C4-2B (cell line): ENCODE data around the gene PDGFC.

Experiments used
- CTCF ChIP-seq: fragments of 450-650 bp; conservative IDR thresholded peaks from 2 replicates; pipeline ENCODE4 v1.5.1; 2017; ENCODE audit warnings: mild to moderate bottlenecking
- ZFX ChIP-seq: fragments of 450-650 bp; IDR thresholded peaks from 2 replicates; pipeline ENCODE4 v1.6.1; 2017

GRCh38 chr4:157012781-157013180 lies 41.2 kb upstream of the PDGFC start:
- TF ChIP-seq CTCF (no peak), ZFX (no peak)
